HepG2 (cell line): Measurements from ENCODE around the gene POLR2M. TPM values are rescaled to one million over a fixed set of nuclear protein-coding genes. Genes with fewer than 3 reads are reported as not detected.

Experiments used
- EHMT2 ChIP-seq: fragments of 200-600 bp; sonication (generic); IDR thresholded peaks from 2 replicates; pipeline ENCODE4 v1.7.0; 2017; ENCODE audit warnings: antibody characterized with exemption, low read depth, low read length, borderline replicate concordance
- FLYWCH1 ChIP-seq: sonication (generic); formaldehyde crosslinking; IDR thresholded peaks from 2 replicates; pipeline ENCODE4 v1.8.1; 2023; ENCODE audit warnings: mild to moderate bottlenecking, missing genetic modification reagents
- FOXK2 ChIP-seq: fragments of 450-650 bp; IDR thresholded peaks from 2 replicates; pipeline ENCODE4 v1.6.1; 2016
- JUN ChIP-seq: sonication (generic); formaldehyde crosslinking; IDR thresholded peaks from 2 replicates; pipeline ENCODE4 v1.4.0; 2020; ENCODE audit warnings: mild to moderate bottlenecking, missing genetic modification reagents
- NFAT5 ChIP-seq: sonication (generic); formaldehyde crosslinking; IDR thresholded peaks from 2 replicates; pipeline ENCODE4 v1.4.0; 2020; ENCODE audit warnings: missing genetic modification reagents
- TGIF2 ChIP-seq: IDR thresholded peaks from 2 replicates; pipeline ENCODE4 v1.6.1; 2016; ENCODE audit warnings: control low read depth, missing compliant biosample characterization
- ZFYVE20 ChIP-seq: sonication (generic); formaldehyde crosslinking; IDR thresholded peaks from 2 replicates; pipeline ENCODE4 v1.8.0; 2023; ENCODE audit warnings: low read depth, mild to moderate bottlenecking, moderate library complexity, missing genetic modification reagents, borderline replicate concordance
- ZNF660 ChIP-seq: sonication (generic); formaldehyde crosslinking; IDR thresholded peaks from 2 replicates; pipeline ENCODE4 v1.5.1; 2020; ENCODE audit warnings: mild to moderate bottlenecking, low read depth, missing genetic modification reagents, borderline replicate concordance
- ZNF766 ChIP-seq: sonication (generic); formaldehyde crosslinking; IDR thresholded peaks from 2 replicates; pipeline ENCODE4 v1.5.0; 2020; ENCODE audit warnings: missing genetic modification reagents, borderline replicate concordance
- ZSCAN21 ChIP-seq: sonication (generic); formaldehyde crosslinking; IDR thresholded peaks from 2 replicates; pipeline ENCODE4 v1.8.0; 2022; ENCODE audit warnings: mild to moderate bottlenecking, missing genetic modification reagents, moderate library complexity, borderline replicate concordance
- polyA plus RNA-seq, 8 experiments: library from polyadenylated mRNA; depleted of rRNA in 3 of 8; stranded (reverse) in 7 of 8; unstranded in 1 of 8; fragments of >200 nt; fragmentation: Illumina TruSeq in 4 of 8; extraction: Trizol in 4 of 8; gene quantifications; 2 replicates each; pipeline versions ENCODE4 v1.2.1 to v1.2.3, GENCODE V29; 2011 to 2016; ENCODE audit warnings: low read depth in 4 of 8, missing spikeins in 1 of 8, mixed read lengths in 1 of 8; ENCODE audit not compliant: insufficient read depth in 1 of 8
- total RNA-seq, 5 experiments: library from RNA; depleted of rRNA; stranded (reverse); fragments of >200 nt; fragmentation: Illumina TruSeq; extraction: Trizol; gene quantifications; 2 replicates each; pipeline ENCODE4 v1.2.3, GENCODE V29; 2016; ENCODE audit warnings: low read depth in 1 of 5
- TF ChIP-seq, protein P1 (sequence below): sonication (generic); formaldehyde crosslinking; IDR thresholded peaks from 2 replicates; pipeline ENCODE4 v1.5.1; 2020; ENCODE audit warnings: missing genetic modification reagents, mild to moderate bottlenecking, borderline replicate concordance

Gene POLR2M
- total and polyA plus RNA-seq, 2 of the 13 experiments (the other 11 are each of a cell fraction or from before 2014, with no cell fraction given): 25.9 to 48.5 TPM

DNA sequence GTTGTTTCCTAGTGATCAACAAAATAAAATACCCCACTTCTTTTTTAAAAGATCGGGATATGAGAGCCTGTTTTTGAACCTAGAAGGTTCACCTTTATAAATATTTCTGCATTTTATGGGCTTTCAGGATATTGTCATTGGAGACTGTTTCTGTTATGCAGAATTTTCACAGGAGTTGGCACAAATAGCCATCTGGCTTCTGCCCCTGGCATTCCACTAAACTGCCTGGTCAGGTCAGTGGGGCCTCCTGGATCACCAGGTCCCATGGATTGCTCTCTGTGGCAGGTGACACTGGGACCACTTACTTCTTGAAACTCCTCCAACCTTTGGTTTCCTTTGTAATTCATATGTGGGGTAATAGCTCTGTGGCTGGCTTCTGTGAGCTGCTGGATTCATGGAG is 25.5 kb upstream of the POLR2M start (continued):
- TF ChIP-seq NFAT5: no peak
- TF ChIP-seq FLYWCH1: no peak
- TF ChIP-seq EHMT2: no peak
- no peak for TF ChIP-seq JUN (CRISPR knock-in tag)
- TF ChIP-seq FOXK2: no peak
- TF ChIP-seq ZNF660: no peak
- no peak for TF ChIP-seq ZNF766
- no peak for TF ChIP-seq TGIF2 (CRISPR knock-in tag)
- TF ChIP-seq ZSCAN21 (CRISPR knock-in tag): no peak
- TF ChIP-seq ZFYVE20 (CRISPR knock-in tag): no peak
- TF ChIP-seq, protein P1, sequence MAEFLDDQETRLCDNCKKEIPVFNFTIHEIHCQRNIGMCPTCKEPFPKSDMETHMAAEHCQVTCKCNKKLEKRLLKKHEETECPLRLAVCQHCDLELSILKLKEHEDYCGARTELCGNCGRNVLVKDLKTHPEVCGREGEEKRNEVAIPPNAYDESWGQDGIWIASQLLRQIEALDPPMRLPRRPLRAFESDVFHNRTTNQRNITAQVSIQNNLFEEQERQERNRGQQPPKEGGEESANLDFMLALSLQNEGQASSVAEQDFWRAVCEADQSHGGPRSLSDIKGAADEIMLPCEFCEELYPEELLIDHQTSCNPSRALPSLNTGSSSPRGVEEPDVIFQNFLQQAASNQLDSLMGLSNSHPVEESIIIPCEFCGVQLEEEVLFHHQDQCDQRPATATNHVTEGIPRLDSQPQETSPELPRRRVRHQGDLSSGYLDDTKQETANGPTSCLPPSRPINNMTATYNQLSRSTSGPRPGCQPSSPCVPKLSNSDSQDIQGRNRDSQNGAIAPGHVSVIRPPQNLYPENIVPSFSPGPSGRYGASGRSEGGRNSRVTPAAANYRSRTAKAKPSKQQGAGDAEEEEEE: no peak
